Measurements from ENCODE around the gene FGGY. TPM values are rescaled to one million over a fixed set of nuclear protein-coding genes. Genes with fewer than 3 reads are reported as not detected.
A peak's percentile ranks its signal among the peaks of the same experiment; 100 is the strongest.

Gene FGGY
- total and polyA plus RNA-seq, 8 donors, result 6.2 to 27.0 (median 16.0) TPM

DNA sequence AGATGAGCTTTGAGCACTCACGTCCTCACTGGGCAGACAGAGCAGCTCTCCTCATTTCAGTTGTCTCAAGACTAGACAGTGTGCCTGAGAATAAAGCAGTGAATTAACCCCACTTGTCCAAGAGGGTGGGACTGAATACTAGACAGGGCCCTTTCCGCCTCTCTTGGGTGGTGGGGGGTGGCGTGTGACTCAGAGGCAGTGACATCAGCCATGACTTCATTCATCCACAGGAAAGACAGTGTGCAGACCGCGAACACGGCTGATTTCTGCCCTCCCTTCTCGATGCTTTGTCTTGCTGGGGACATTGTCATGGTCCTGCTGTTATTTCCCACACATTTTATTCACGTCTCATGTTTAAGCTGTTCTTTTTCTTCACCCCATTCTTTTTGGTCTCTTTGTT lies 64.9 kb downstream of the FGGY start:
- FAIRE-seq (no peak), ATAC-seq (no peak), DNase-seq (no peak)
- intact Hi-C loops (cut with DNase I), result no loop called here
- TF ChIP-seq, protein P1, sequence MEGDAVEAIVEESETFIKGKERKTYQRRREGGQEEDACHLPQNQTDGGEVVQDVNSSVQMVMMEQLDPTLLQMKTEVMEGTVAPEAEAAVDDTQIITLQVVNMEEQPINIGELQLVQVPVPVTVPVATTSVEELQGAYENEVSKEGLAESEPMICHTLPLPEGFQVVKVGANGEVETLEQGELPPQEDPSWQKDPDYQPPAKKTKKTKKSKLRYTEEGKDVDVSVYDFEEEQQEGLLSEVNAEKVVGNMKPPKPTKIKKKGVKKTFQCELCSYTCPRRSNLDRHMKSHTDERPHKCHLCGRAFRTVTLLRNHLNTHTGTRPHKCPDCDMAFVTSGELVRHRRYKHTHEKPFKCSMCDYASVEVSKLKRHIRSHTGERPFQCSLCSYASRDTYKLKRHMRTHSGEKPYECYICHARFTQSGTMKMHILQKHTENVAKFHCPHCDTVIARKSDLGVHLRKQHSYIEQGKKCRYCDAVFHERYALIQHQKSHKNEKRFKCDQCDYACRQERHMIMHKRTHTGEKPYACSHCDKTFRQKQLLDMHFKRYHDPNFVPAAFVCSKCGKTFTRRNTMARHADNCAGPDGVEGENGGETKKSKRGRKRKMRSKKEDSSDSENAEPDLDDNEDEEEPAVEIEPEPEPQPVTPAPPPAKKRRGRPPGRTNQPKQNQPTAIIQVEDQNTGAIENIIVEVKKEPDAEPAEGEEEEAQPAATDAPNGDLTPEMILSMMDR (IDR thresholded peaks at IDR 0.05), result no peak
- Histone ChIP-seq H3K27ac (no peak overlapping the region), H3K36me3 (no peaks in the 10 kb centered on the region), H3K9me3 (no peaks in the 10 kb centered on the region), H3K27me3 (no peaks in the 10 kb centered on the region), H3K4me1 (no peaks in the 10 kb centered on the region), H3K4me3 (no peak overlapping the region)
- WGBS, 2 donors, result 94 to 97% methylated on average over 8 of the region's 8 CpGs

DNA sequence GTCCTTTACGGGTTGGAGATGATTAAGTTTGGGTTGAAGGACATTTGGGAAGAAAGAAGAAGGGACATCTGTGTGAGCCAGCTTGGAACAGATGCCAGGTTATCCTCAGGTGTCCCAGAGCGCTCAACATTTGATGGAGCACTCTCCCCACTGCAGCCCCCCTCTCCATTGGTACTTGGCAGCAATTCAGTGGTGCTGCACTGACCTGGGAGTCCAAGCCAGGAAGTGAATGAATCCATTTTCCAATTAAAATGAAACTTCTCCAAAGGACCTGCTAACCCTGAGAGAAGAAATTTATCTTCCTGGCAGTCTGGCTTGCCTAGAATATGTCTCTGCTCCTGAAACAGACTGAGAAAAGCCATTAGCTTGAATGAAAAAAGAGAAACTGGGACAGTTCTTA lies 67.1 kb downstream of the FGGY start:
- no peak for ATAC-seq
- intact Hi-C loops (cut with DNase I), result no loop called here
- no peaks in the 10 kb centered on the region for H3K36me3 ChIP-seq
- no peaks in the 10 kb centered on the region for H3K9me3 ChIP-seq
- FAIRE-seq, result no peak
- 72 to 89% methylated on average over 2 of the region's 2 CpGs for WGBS, 2 donors
- no peaks in the 10 kb centered on the region for H3K27me3 ChIP-seq
- no peak overlapping the region for H3K4me3 ChIP-seq
- TF ChIP-seq, protein P1 (IDR thresholded peaks at IDR 0.05), result no peak
- no peak overlapping the region for H3K27ac ChIP-seq
- no peak for DNase-seq
- peaks cover 4 to 14% (median 8%) of the 10 kb centered on the region in 3 donors for H3K4me1 ChIP-seq

DNA sequence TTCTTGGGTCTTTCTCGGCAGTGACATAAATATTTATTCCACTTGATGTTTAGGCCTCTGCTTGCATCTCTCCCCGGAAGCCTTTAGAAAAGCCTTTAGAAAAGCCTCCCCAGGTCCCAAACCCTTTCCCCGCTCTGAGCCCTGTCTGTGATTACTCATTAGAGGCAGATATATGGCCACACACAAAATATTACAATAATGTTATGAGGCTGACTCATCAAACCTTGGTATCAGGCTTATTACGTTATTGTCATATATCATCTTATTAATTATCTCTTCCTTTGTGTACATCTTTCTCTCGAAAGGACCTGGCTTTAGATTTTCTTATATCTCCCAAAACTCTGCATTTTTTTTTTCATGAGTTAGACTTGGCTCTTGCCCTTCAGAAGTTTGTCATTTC lies 69.5 kb downstream of the FGGY start:
- Histone ChIP-seq H3K4me3 (no peak overlapping the region), H3K4me1 (peaks cover 4 to 14% (median 8%) of the 10 kb centered on the region in 3 donors), H3K27me3 (no peaks in the 10 kb centered on the region), H3K36me3 (no peaks in the 10 kb centered on the region), H3K27ac (no peak overlapping the region), H3K9me3 (no peaks in the 10 kb centered on the region)
- WGBS, 2 donors, result 87 to 95% methylated on average over 5 of the region's 5 CpGs
- no peak for DNase-seq
- ATAC-seq, result no peak
- FAIRE-seq, result no peak
- TF ChIP-seq, protein P1 (IDR thresholded peaks at IDR 0.05), result no peak
- intact Hi-C loops (cut with DNase I), result no loop called here

DNA sequence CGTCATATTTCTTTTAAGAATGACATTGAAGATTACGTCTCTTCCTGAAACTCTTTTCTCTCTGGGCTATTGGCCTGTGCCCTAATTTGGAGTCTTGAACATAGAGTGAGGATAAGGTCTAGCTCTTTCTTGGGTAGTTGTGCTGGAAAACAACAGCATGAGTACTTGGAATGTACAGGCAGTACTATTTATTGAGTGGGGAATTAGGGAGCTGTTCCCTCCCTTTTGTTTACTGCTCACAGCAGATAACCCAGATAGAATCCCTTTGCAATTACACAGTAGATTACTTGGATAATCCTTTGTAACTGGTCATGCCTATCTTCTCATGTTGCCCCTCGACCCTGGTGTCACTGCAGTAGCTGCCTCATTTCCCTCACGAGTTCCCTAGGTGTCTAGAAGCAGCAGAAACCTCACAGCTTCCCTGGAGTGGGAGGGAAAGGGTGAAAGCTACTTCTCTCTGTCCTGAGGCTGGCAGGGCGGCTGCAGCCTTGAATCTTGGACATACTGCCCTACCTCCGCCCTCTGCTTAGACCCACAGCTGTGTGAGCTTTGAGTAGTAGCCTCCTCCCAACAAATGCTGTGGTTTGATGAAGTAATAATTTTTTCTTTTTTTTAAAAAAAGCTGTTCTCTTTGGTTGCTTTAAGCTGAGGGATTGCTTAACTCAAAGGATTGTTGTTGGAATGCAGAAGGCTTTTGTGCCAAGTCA lies 70.6 kb downstream of the FGGY start:
- WGBS, 2 donors, result 18 to 40% methylated on average over 6 of the region's 6 CpGs
- Histone ChIP-seq H3K4me3 (no peak overlapping the region), H3K9me3 (no peaks in the 10 kb centered on the region), H3K36me3 (no peaks in the 10 kb centered on the region), H3K27ac (peak overlapping the region in 3 of 4 donors; percentile 20 to 47 (median 42)), H3K4me1 (peaks cover 4 to 14% (median 8%) of the 10 kb centered on the region in 3 donors), H3K27me3 (no peaks in the 10 kb centered on the region)
- peak; percentile 58 to 96 (median 95) for ATAC-seq
- FAIRE-seq, result no peak
- DNase-seq, result peak in 3 of 6 donors; percentile 23 to 44 (median 25)
- intact Hi-C loops (cut with DNase I), result no loop called here
- TF ChIP-seq, protein P1 (IDR thresholded peaks at IDR 0.05), result no peak

DNA sequence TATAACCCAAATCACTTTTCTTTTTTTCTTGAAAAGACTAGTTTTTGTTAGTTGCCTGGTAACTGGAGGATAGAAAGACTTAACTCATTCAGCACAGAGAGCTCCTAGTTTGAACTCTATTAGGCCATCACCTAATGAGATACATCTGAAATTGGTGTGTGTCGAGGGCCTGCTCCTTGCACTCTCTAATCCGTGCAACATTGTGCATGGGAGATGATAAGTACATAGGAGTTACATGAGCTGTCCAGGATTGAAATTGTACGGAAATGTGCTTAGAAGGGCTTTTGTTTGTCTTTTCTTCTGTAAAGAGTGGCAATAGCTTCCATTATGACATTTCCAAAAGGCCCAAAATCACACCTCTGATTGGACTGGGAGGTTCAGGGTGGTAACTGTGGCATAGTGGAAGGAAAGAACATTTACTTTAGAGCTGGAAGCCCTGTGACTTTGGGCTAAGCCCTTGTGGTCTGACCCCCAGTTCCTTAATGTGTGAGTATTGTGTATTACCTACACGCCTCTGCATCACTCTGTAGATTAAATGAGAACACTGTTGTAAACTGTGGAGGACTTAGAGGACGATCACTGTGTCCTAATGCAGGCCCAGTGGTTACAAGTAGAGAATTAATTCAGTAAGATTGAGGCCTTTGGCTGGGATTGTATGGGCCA lies 71.2 kb downstream of the FGGY start:
- H3K36me3 ChIP-seq, result no peaks in the 10 kb centered on the region
- 76 to 84% methylated on average over 5 of the region's 5 CpGs for WGBS, 2 donors
- FAIRE-seq (no peak), DNase-seq (no peak), ATAC-seq (peak in 2 of 4 donors; percentile 43 to 50)
- no peaks in the 10 kb centered on the region for H3K27me3 ChIP-seq
- TF ChIP-seq, protein P1 (IDR thresholded peaks at IDR 0.05), result no peak
- no peak overlapping the region for H3K4me3 ChIP-seq
- H3K27ac ChIP-seq, result peak overlapping the region in 2 of 4 donors; percentile 13 to 20
- H3K9me3 ChIP-seq, result no peaks in the 10 kb centered on the region
- H3K4me1 ChIP-seq, result peaks cover 4 to 14% (median 8%) of the 10 kb centered on the region in 3 donors
- intact Hi-C loops (cut with DNase I), result no loop called here
